Naive thymus-derived CD4-positive, alpha-beta T cell (primary cell): ENCODE results near the gene AK3. TPM values are rescaled to one million over a fixed set of nuclear protein-coding genes. Genes with fewer than 3 reads are reported as not detected.
A peak's percentile ranks its signal among the peaks of the same experiment; 100 is the strongest.
"Not testable (repeated sequence)": the region's sequence is repeated elsewhere in the genome, so short reads cannot be mapped to it uniquely, and the experiment has no call there.

Experiments
- ATAC-seq: fragments of 150-1000 bp; cut with Tn5 transposase; 2 replicates; pipeline ENCODE4 v1.10.0; 2021; ENCODE audit warnings: mild to moderate bottlenecking, moderate library complexity
- CTCF ChIA-PET: fragments of 350-600 bp; sonication (Branson Sonifier 250); formaldehyde crosslinking; loops from one replicate; lab custom pipeline; 2021; ENCODE audit warnings: antibody characterized with exemption; lab: Charles Lee
- POLR2A ChIA-PET: fragments of 350-600 bp; sonication (Branson Sonifier 250); formaldehyde crosslinking; loops from one replicate; lab custom pipeline; 2021; ENCODE audit warnings: antibody characterized with exemption, inconsistent platforms; lab: Charles Lee
- DNase-seq, 9 donors: peaks; one replicate each; pipeline versions ENCODE4 v3.0.0 to v3.0.0-alpha.2; 2020 to 2022; ENCODE audit warnings: mixed read lengths in 1 of 9
- H3K27ac ChIP-seq: one replicate; pipeline ENCODE4 v1.7.0; 2013; ENCODE audit warnings: mild to moderate bottlenecking, low read depth, low read length, moderate library complexity
- H3K27me3 ChIP-seq, 2 donors: one replicate each; pipeline ENCODE4 v1.7.0; 2013; ENCODE audit warnings: low read length in 2 of 2, mild to moderate bottlenecking in 2 of 2, moderate library complexity in 2 of 2; ENCODE audit not compliant: control insufficient read depth in 2 of 2, insufficient read depth in 2 of 2
- H3K36me3 ChIP-seq, 3 experiments: 1 replicate in 2 of 3; 2 replicates in 1 of 3; pipeline ENCODE4 v1.7.0; 2013; ENCODE audit warnings: low read length in 3 of 3, mild to moderate bottlenecking in 3 of 3, moderate library complexity in 1 of 3; ENCODE audit not compliant: insufficient read depth in 3 of 3, control insufficient read depth in 2 of 3
- H3K4me1 ChIP-seq, 2 donors: one replicate each; pipeline ENCODE4 v1.7.0; 2013; ENCODE audit warnings: low read length in 2 of 2, mild to moderate bottlenecking in 2 of 2, moderate library complexity in 1 of 2; ENCODE audit not compliant: control insufficient read depth in 2 of 2, insufficient read depth in 2 of 2
- H3K4me3 ChIP-seq: 2 replicates; pipeline ENCODE4 v1.7.0; 2013; ENCODE audit warnings: mild to moderate bottlenecking, low read length
- H3K9me3 ChIP-seq, 3 experiments: 1 replicate in 2 of 3; 2 replicates in 1 of 3; pipeline ENCODE4 v1.7.0; 2013; ENCODE audit warnings: low read length in 3 of 3; ENCODE audit not compliant: control insufficient read depth in 2 of 3
- H3K27ac Mint-ChIP-seq, 9 donors: one replicate each; pipeline ENCODE4 v1.8.0; 2020 to 2022; ENCODE audit warnings: mixed read lengths in 9 of 9, mild to moderate bottlenecking in 8 of 9, moderate library complexity in 5 of 9, inconsistent platforms in 2 of 9
- H3K27me3 Mint-ChIP-seq, 5 donors: one replicate each; pipeline ENCODE4 v1.8.0; 2021 to 2022; ENCODE audit warnings: mixed read lengths in 5 of 5, mild to moderate bottlenecking in 1 of 5
- H3K36me3 Mint-ChIP-seq, 5 donors: one replicate each; pipeline ENCODE4 v1.8.0; 2020 to 2022; ENCODE audit warnings: mixed read lengths in 5 of 5, mild to moderate bottlenecking in 3 of 5, inconsistent platforms in 1 of 5
- H3K4me1 Mint-ChIP-seq, 7 donors: one replicate each; pipeline ENCODE4 v1.8.0; 2020 to 2022; ENCODE audit warnings: mixed read lengths in 7 of 7, mild to moderate bottlenecking in 3 of 7, inconsistent platforms in 1 of 7
- H3K4me3 Mint-ChIP-seq, 10 donors: one replicate each; pipeline ENCODE4 v1.8.0; 2020 to 2022; ENCODE audit warnings: mild to moderate bottlenecking in 10 of 10, mixed read lengths in 10 of 10, moderate library complexity in 6 of 10, inconsistent platforms in 2 of 10
- H3K9me3 Mint-ChIP-seq, 11 donors: one replicate each; pipeline ENCODE4 v1.8.0; 2020 to 2022; ENCODE audit warnings: mixed read lengths in 11 of 11, mild to moderate bottlenecking in 4 of 11, inconsistent platforms in 1 of 11, moderate library complexity in 1 of 11
- intact Hi-C, 2 donors: fragments of 100-400 bp; cut with micrococcal nuclease; formaldehyde crosslinking; loops; one replicate each; pipeline ENCODE4 v1.15.1; 2023
- polyA plus RNA-seq, 2 donors: library from polyadenylated mRNA; unstranded; fragments of 300-500 nt; fragmentation: Illumina TruSeq; gene quantifications; one replicate each; pipeline ENCODE4 v1.2.3, GENCODE V29; 2021
- total RNA-seq, 6 experiments: library from RNA in 5 of 6; stranded (reverse) in 5 of 6; gene quantifications; 1 replicate in 5 of 6; 2 replicates in 1 of 6; pipeline ENCODE4 v1.2.3 and lab custom pipeline; 2021 to 2026

The AK3 gene
- total and polyA plus RNA-seq, 7 experiments from 2014 or later = 18.0 to 34.8 (median 27.1) TPM

DNA sequence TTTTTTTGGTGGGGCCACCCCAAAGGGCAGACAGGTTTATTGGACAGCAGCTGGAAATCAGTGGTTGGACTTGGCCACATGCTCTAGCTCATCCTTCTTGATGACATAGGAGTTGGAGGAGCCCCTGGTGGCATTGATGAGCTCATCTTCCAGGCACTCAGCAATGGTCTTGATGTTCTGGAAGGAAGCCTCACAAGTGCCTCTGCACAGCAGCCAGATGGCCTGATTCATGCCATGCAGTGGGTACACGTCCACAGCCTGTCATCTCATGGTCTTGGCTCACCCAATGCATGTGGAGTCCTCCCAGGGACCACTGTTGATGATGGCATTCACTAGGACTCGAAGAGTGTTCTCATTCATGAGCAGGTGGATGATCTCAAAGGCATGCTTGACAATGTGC, 40.4 kb upstream of the AK3 start:
- ChIA-PET POLR2A (no interaction called here), CTCF (interaction anchor here (0.5 to 0.7 kb wide), 2 partner anchors 76 to 117 kb away, joined by 3 read pairs; no protein-coding TSS in a partner anchor)
- ATAC-seq (no peak), DNase-seq (no peak)
- Histone ChIP-seq H3K4me3 (no peak overlapping the region), H3K4me1 (no peaks in the 10 kb centered on the region), H3K27me3 (peaks cover 0 to under 1% of the 10 kb centered on the region in 2 donors), H3K27ac (no peak overlapping the region), H3K36me3 (no peaks in the 10 kb centered on the region), H3K9me3 (no peaks in the 10 kb centered on the region)
- Mint-ChIP-seq H3K27me3 (peaks cover 6 to 14% (median 13%) of the 10 kb centered on the region in 5 donors), H3K4me3 (no peak overlapping the region), H3K9me3 (no peaks in the 10 kb centered on the region), H3K4me1 (no peaks in the 10 kb centered on the region), H3K27ac (peak overlapping the region in 1 of 9 donors; percentile 41), H3K36me3 (peaks cover 0 to 2% (median 0%) of the 10 kb centered on the region in 5 donors)
- intact Hi-C loops = no loop called here

- H3K9me3 Mint-ChIP-seq = no peaks in the 10 kb centered on the region
Measured at GRCh38 chr9:4780651-4781050, 39.6 kb upstream of the AK3 start.

GRCh38 chr9:4774958-4775357, 34.0 kb upstream of the AK3 start:
- intact Hi-C loops, H3K36me3 ChIP-seq, H3K4me3 ChIP-seq, POLR2A ChIA-PET, DNase-seq, H3K27me3 Mint-ChIP-seq, H3K27ac Mint-ChIP-seq, H3K36me3 Mint-ChIP-seq, H3K9me3 ChIP-seq, H3K27ac ChIP-seq, H3K4me3 Mint-ChIP-seq, H3K4me1 Mint-ChIP-seq, H3K4me1 ChIP-seq, H3K9me3 Mint-ChIP-seq, H3K27me3 ChIP-seq, CTCF ChIA-PET, ATAC-seq: not testable (repeated sequence)

More at GRCh38 chr9:4780651-4781050, 39.6 kb upstream of the AK3 start:
- no peaks in the 10 kb centered on the region for H3K4me1 ChIP-seq
- H3K4me3 ChIP-seq = no peak overlapping the region
- Mint-ChIP-seq H3K27me3 (peaks cover 6 to 14% (median 13%) of the 10 kb centered on the region in 5 donors), H3K4me3 (no peak overlapping the region), H3K27ac (no peak overlapping the region), H3K4me1 (no peaks in the 10 kb centered on the region), H3K36me3 (peaks cover 0 to 2% (median 0%) of the 10 kb centered on the region in 5 donors)
- intact Hi-C loops = no loop called here
- H3K9me3 ChIP-seq = no peaks in the 10 kb centered on the region
- no peak overlapping the region for H3K27ac ChIP-seq
- no peak for ATAC-seq
- no peaks in the 10 kb centered on the region for H3K36me3 ChIP-seq
- no peak for DNase-seq
- no peaks in the 10 kb centered on the region for H3K27me3 ChIP-seq
- CTCF ChIA-PET = no interaction called here
- POLR2A ChIA-PET = no interaction called here

DNA sequence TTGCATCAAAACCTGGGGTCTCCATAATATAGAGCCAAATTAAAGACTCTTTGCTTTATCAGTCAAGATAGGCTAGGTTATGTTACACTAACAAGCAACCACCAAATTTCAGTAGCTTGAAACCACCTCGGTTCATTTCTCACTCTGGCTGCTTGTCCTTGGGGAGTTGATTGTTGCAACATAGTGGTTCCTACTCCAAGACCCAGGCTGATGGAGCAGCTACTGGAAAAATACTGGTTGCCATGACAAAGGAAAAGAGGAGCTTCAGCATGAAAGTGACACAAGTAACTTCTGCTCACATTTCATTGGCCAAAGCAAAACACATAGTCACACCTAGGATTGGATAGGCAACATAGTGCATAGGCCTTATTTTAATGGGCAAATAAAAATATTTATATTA, 33.2 kb upstream of the AK3 start:
- no peaks in the 10 kb centered on the region for H3K27me3 ChIP-seq
- peaks cover 0 to 9% (median 0%) of the 10 kb centered on the region in 11 donors for H3K9me3 Mint-ChIP-seq
- intact Hi-C loops = no loop called here
- H3K4me3 Mint-ChIP-seq = no peak overlapping the region
- ChIA-PET POLR2A (no interaction called here), CTCF (no interaction called here)
- H3K27me3 Mint-ChIP-seq = peaks cover 0 to 5% (median under 1%) of the 10 kb centered on the region in 5 donors
- no peaks in the 10 kb centered on the region for H3K36me3 ChIP-seq
- H3K4me3 ChIP-seq = no peak overlapping the region
- DNase-seq = no peak
- H3K4me1 Mint-ChIP-seq = peaks cover 0 to 4% (median 0%) of the 10 kb centered on the region in 7 donors
- H3K4me1 ChIP-seq = no peaks in the 10 kb centered on the region
- H3K9me3 ChIP-seq = no peaks in the 10 kb centered on the region
- H3K36me3 Mint-ChIP-seq = no peaks in the 10 kb centered on the region
- no peak overlapping the region for H3K27ac ChIP-seq
- H3K27ac Mint-ChIP-seq = no peak overlapping the region
- no peak for ATAC-seq

DNA sequence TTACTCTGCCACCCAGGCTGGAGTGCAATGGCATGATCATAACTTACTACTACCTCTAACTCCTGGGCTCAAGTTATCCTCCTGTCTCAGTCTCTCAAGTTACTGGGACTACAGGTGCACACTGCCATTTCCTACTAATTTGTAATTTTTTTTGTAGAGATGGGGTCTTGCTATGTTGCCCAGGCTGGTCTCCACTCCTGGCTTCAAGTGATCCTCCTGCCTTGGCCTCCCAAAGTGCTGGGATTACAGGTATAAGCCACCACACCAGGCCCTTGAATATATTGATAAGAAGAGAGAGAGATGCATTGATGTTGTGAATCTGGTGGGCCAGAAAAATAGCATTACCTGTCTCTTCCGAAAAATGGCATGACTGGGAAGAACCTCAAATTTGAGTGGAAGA, 30.8 kb upstream of the AK3 start:
- ChIA-PET POLR2A (no interaction called here), CTCF (no interaction called here)
- Histone ChIP-seq H3K9me3 (no peaks in the 10 kb centered on the region), H3K27ac (no peak overlapping the region), H3K4me3 (no peak overlapping the region), H3K4me1 (no peaks in the 10 kb centered on the region), H3K27me3 (no peaks in the 10 kb centered on the region), H3K36me3 (no peaks in the 10 kb centered on the region)
- Mint-ChIP-seq H3K36me3 (peaks cover 0 to 4% (median 0%) of the 10 kb centered on the region in 5 donors), H3K27me3 (peaks cover 0 to 5% (median 0%) of the 10 kb centered on the region in 5 donors), H3K4me3 (no peak overlapping the region), H3K9me3 (peaks cover 0 to 11% (median 0%) of the 10 kb centered on the region in 11 donors), H3K27ac (peak overlapping the region in 1 of 9 donors; percentile 41), H3K4me1 (peaks cover 0 to 7% (median 0%) of the 10 kb centered on the region in 7 donors)
- DNase-seq = no peak
- no peak for ATAC-seq
- intact Hi-C loops = no loop called here

DNA sequence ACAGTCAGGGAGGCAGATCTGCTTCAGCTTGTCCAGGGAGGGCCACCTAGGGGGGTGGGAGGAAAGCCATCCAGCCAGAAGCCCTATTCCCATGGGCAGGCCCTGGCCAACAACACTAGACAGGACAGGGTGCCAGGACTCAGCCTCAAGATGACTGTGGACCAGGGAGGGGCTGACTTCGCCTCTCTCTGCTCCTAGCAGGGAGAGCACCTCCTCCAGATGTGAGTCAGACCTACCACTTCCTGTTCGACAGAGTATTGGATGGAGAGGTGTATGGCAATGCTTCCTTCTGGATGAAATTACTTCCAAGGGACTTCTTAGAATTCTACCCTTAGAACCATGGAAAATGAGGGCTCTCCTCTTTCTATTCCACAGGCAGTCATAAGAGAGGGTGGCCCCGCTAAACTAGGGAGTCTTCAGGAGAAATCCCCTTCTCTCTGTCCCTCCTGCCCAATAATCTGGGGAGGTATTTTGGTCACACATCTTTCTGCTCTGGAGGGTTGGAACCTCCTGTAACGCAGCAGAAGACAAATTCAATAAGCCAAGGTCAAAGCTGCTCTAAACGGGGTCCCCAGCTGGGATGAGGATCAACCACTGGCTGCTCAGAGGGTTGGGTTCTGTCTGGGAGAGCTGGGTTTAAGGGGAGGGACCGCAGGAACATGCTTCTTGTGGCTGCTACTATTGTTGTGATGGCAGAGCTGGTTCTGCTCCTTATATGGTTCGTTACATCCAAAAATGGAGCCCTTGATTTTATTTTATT, 28.5 kb upstream of the AK3 start:
- H3K9me3 Mint-ChIP-seq = peaks cover 0 to 7% (median 0%) of the 10 kb centered on the region in 11 donors
- no peak overlapping the region for H3K4me3 Mint-ChIP-seq
- H3K27ac Mint-ChIP-seq = no peak overlapping the region
- ChIA-PET POLR2A (interaction anchor here (0.5 kb wide), 1 partner anchor 742 kb away, joined by 3 read pairs; no protein-coding TSS in a partner anchor), CTCF (interaction anchor here (0.6 to 1.6 kb wide), 2 partner anchors 11 to 156 kb away, joined by 3 to 4 read pairs; no protein-coding TSS in a partner anchor)
- no peaks in the 10 kb centered on the region for H3K9me3 ChIP-seq
- H3K27me3 ChIP-seq = no peaks in the 10 kb centered on the region
- DNase-seq (no peak), ATAC-seq (no peak)
- intact Hi-C loops = loop anchor here in 1 of 2 donors (10.0 kb wide), 2 partner anchors 65 to 285 kb away; no protein-coding TSS in a partner anchor
- H3K27ac ChIP-seq = no peak overlapping the region
- no peak overlapping the region for H3K4me3 ChIP-seq
- peaks cover 0 to 7% (median 0%) of the 10 kb centered on the region in 7 donors for H3K4me1 Mint-ChIP-seq
- H3K36me3 ChIP-seq = no peaks in the 10 kb centered on the region
- no peaks in the 10 kb centered on the region for H3K27me3 Mint-ChIP-seq
- H3K4me1 ChIP-seq = no peaks in the 10 kb centered on the region
- H3K36me3 Mint-ChIP-seq = peaks cover 0 to 4% (median 0%) of the 10 kb centered on the region in 5 donors
